HepG2 (cell line): ENCODE measurements around the gene OTOP2. TPM values are rescaled to one million over a fixed set of nuclear protein-coding genes. Genes with fewer than 3 reads are reported as not detected.

Experiments used
- ATAC-seq: fragments of 200-7000 bp; cut with Tn5 transposase; 3 replicates; pipeline ENCODE4 v1.9.1; 2020; ENCODE audit warnings: mild to moderate bottlenecking, moderate library complexity
- BruUV-seq: library from RNA; stranded (reverse); fragments of 400-500 nt; replicated peaks from 2 replicates; lab custom pipeline; 2021; lab: Mats Ljungman, UMichigan
- CTCF ChIA-PET: fragments of 300-600 bp; formaldehyde crosslinking; extraction: SDS; loops from one replicate; lab custom pipeline; 2021; ENCODE audit warnings: low total read pairs, inconsistent platforms, low intra/inter-chr PET ratio; lab: Yijun Ruan, JAX
- POLR2A ChIA-PET: fragments of 350-600 bp; sonication (Branson Sonifier 250); formaldehyde crosslinking; loops from one replicate; lab custom pipeline; 2020; ENCODE audit warnings: antibody characterized with exemption, inconsistent platforms; lab: Yijun Ruan, JAX
- DNase-seq: peaks from one replicate; pipeline ENCODE4 v3.0.0-alpha.2; 2015; ENCODE audit warnings: low spot score
- FAIRE-seq: peaks from 3 replicates; lab custom pipeline; 2011; peaks lifted over from hg19 to GRCh38; lab: Jason Lieb, UNC
- H2AFZ ChIP-seq: one replicate; pipeline ENCODE4 v1.6.1; 2011; ENCODE audit warnings: low read length, inconsistent platforms
- H3K27ac ChIP-seq: fragments of 300-600 bp; 3 replicates; pipeline ENCODE4 v1.8.0; 2011; ENCODE audit warnings: mixed run types, mild to moderate bottlenecking, mixed read lengths, low read length, inconsistent platforms; ENCODE audit not compliant: insufficient read depth; ENCODE audit errors: extremely low read length
- H3K27me3 ChIP-seq, 2 experiments: fragments of 200-600 bp in 1 of 2; 2 replicates in 1 of 2; 3 replicates in 1 of 2; pipeline versions ENCODE4 v1.6.0 to v1.8.0; 2011; ENCODE audit warnings: low read length in 2 of 2, mild to moderate bottlenecking in 2 of 2, moderate library complexity in 2 of 2, inconsistent platforms in 1 of 2; ENCODE audit not compliant: insufficient read depth in 2 of 2, control insufficient read depth in 1 of 2
- H3K36me3 ChIP-seq, 2 experiments: fragments of 200-600 bp in 1 of 2; replicated peaks in 1 of 2; 2 replicates in 1 of 2; 3 replicates in 1 of 2; pipeline versions ENCODE4 v1.5.1 to v1.8.0; 2011; ENCODE audit warnings: low read length in 2 of 2, inconsistent platforms in 1 of 2; ENCODE audit not compliant: insufficient read depth in 2 of 2, control insufficient read depth in 1 of 2
- H3K4me1 ChIP-seq: 2 replicates; pipeline ENCODE4 v1.5.1; 2012; ENCODE audit warnings: low read length, inconsistent platforms; ENCODE audit not compliant: insufficient read depth
- H3K4me2 ChIP-seq: 2 replicates; pipeline ENCODE4 v1.6.0; 2011; ENCODE audit warnings: low read depth, low read length, inconsistent platforms
- H3K4me3 ChIP-seq, 3 experiments: fragments of 200-600 bp in 1 of 3; sonication (generic), shearing (Covaris generic) in 1 of 3; replicated peaks in 1 of 3; 2 replicates each; pipeline ENCODE4 v1.5.1; 2011 to 2016; ENCODE audit warnings: low read length in 3 of 3, inconsistent platforms in 2 of 3, low read depth in 2 of 3, mild to moderate bottlenecking in 2 of 3, control low read depth in 1 of 3, mixed read lengths in 1 of 3; ENCODE audit not compliant: insufficient read depth in 1 of 3
- H3K79me2 ChIP-seq: one replicate; pipeline ENCODE4 v1.6.1; 2011; ENCODE audit warnings: low read length, inconsistent platforms; ENCODE audit not compliant: insufficient read depth
- H3K9ac ChIP-seq: 2 replicates; pipeline ENCODE4 v1.6.0; 2011; ENCODE audit warnings: mild to moderate bottlenecking, low read depth, low read length, inconsistent platforms; ENCODE audit not compliant: insufficient read depth
- H3K9me3 ChIP-seq: 2 replicates; pipeline ENCODE4 v1.5.1; 2012; ENCODE audit warnings: mild to moderate bottlenecking, low read length
- H4K20me1 ChIP-seq: 2 replicates; pipeline ENCODE4 v1.6.0; 2011; ENCODE audit warnings: inconsistent platforms, mild to moderate bottlenecking, low read length, moderate library complexity; ENCODE audit not compliant: insufficient read depth
- AKAP8 ChIP-seq: sonication (generic); formaldehyde crosslinking; IDR thresholded peaks from 2 replicates; pipeline ENCODE4 v1.5.1; 2020; ENCODE audit warnings: mild to moderate bottlenecking, missing genetic modification reagents
- BCL6 ChIP-seq: IDR thresholded peaks from 2 replicates; pipeline ENCODE4 v1.6.1; 2016; ENCODE audit warnings: missing genetic modification reagents, missing compliant biosample characterization
- DMTF1 ChIP-seq: sonication (generic); formaldehyde crosslinking; IDR thresholded peaks from 2 replicates; pipeline ENCODE4 v1.4.0; 2020; ENCODE audit warnings: mild to moderate bottlenecking, missing genetic modification reagents
- HNF4G ChIP-seq, 2 experiments: sonication (generic) in 1 of 2; formaldehyde crosslinking in 1 of 2; IDR thresholded peaks; 2 replicates each; pipeline versions ENCODE4 v1.4.0 to v1.6.1; 2011 to 2020; ENCODE audit warnings: borderline replicate concordance in 2 of 2, low read depth in 2 of 2, mild to moderate bottlenecking in 2 of 2, low read length in 1 of 2, missing genetic modification reagents in 1 of 2, moderate library complexity in 1 of 2
- HOXA3 ChIP-seq: sonication (generic); formaldehyde crosslinking; IDR thresholded peaks from 2 replicates; pipeline ENCODE4 v1.5.0; 2020; ENCODE audit warnings: missing genetic modification reagents
- MXI1 ChIP-seq: IDR thresholded peaks from 3 replicates; pipeline ENCODE4 v1.6.1; 2012; ENCODE audit warnings: low read depth, low read length, inconsistent platforms, borderline replicate concordance
- RAD51 ChIP-seq: fragments of 450-650 bp; IDR thresholded peaks from 2 replicates; pipeline ENCODE4 v1.6.1; 2016; ENCODE audit warnings: borderline replicate concordance
- ZFP82 ChIP-seq: sonication (generic); formaldehyde crosslinking; IDR thresholded peaks from 2 replicates; pipeline ENCODE4 v1.5.1; 2020; ENCODE audit warnings: mild to moderate bottlenecking, missing genetic modification reagents, borderline replicate concordance
- ZNF772 ChIP-seq: sonication (generic); formaldehyde crosslinking; IDR thresholded peaks from 2 replicates; pipeline ENCODE4 v1.5.0; 2020; ENCODE audit warnings: mild to moderate bottlenecking, missing genetic modification reagents
- WGBS: methylation state at CpG from one replicate; pipeline ENCODE4 v1.1.6; 2017; ENCODE audit warnings: low lambda C conversion rate; 5-methylcytosine and 5-hydroxymethylcytosine counted together
- in situ Hi-C: cut with HindIII; loops from 2 replicates; pipeline ENCODE4 v1.10.0; 2017; ENCODE audit warnings: low pct_unique_long_range_greater_than_20kb; ENCODE audit not compliant: extremely low pct_ligation_motif_present
- intact Hi-C: fragments of 100-400 bp; cut with micrococcal nuclease; formaldehyde crosslinking; loops from one replicate; pipeline ENCODE4 v1.10.0; 2022; ENCODE audit not compliant: unreplicated experiment
- polyA plus RNA-seq, 8 experiments: library from polyadenylated mRNA; depleted of rRNA in 3 of 8; stranded (reverse) in 7 of 8; unstranded in 1 of 8; fragments of >200 nt; fragmentation: Illumina TruSeq in 4 of 8; extraction: Trizol in 4 of 8; gene quantifications; 2 replicates each; pipeline versions ENCODE4 v1.2.1 to v1.2.3, GENCODE V29; 2011 to 2016; ENCODE audit warnings: low read depth in 4 of 8, missing spikeins in 1 of 8, mixed read lengths in 1 of 8; ENCODE audit not compliant: insufficient read depth in 1 of 8
- total RNA-seq, 5 experiments: library from RNA; depleted of rRNA; stranded (reverse); fragments of >200 nt; fragmentation: Illumina TruSeq; extraction: Trizol; gene quantifications; 2 replicates each; pipeline ENCODE4 v1.2.3, GENCODE V29; 2016; ENCODE audit warnings: low read depth in 1 of 5
- TF ChIP-seq, protein P1 (sequence below): sonication (generic); formaldehyde crosslinking; IDR thresholded peaks from 2 replicates; pipeline ENCODE4 v1.5.1; 2020; ENCODE audit warnings: mild to moderate bottlenecking, missing genetic modification reagents, moderate library complexity

OTOP2 gene
- total and polyA plus RNA-seq, 2 of the 13 experiments (the other 11 are each of a cell fraction or from before 2014, with no cell fraction given): not detected

DNA sequence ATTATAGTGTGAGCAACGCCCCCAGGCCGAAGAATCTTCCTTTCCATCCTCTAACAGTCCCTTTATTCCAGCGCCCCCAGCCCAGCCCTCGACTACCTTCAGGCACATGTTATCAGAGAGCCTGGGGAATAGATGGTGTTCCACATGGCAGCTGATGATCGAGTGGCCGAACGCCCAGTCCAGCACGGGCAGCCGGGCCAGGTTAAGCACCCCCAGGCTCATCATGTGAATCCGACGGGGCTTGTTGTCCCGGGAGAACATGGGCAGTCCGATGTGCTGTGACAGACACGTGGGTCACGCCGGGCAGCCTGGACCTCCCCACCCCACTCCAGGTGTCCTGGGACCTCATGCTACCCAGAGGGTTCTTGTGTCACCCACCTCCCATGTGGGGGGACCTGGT is 44.8 kb upstream of the OTOP2 start:
- ChIA-PET CTCF (no interaction called here), POLR2A (no interaction called here)
- TF ChIP-seq, protein P1, sequence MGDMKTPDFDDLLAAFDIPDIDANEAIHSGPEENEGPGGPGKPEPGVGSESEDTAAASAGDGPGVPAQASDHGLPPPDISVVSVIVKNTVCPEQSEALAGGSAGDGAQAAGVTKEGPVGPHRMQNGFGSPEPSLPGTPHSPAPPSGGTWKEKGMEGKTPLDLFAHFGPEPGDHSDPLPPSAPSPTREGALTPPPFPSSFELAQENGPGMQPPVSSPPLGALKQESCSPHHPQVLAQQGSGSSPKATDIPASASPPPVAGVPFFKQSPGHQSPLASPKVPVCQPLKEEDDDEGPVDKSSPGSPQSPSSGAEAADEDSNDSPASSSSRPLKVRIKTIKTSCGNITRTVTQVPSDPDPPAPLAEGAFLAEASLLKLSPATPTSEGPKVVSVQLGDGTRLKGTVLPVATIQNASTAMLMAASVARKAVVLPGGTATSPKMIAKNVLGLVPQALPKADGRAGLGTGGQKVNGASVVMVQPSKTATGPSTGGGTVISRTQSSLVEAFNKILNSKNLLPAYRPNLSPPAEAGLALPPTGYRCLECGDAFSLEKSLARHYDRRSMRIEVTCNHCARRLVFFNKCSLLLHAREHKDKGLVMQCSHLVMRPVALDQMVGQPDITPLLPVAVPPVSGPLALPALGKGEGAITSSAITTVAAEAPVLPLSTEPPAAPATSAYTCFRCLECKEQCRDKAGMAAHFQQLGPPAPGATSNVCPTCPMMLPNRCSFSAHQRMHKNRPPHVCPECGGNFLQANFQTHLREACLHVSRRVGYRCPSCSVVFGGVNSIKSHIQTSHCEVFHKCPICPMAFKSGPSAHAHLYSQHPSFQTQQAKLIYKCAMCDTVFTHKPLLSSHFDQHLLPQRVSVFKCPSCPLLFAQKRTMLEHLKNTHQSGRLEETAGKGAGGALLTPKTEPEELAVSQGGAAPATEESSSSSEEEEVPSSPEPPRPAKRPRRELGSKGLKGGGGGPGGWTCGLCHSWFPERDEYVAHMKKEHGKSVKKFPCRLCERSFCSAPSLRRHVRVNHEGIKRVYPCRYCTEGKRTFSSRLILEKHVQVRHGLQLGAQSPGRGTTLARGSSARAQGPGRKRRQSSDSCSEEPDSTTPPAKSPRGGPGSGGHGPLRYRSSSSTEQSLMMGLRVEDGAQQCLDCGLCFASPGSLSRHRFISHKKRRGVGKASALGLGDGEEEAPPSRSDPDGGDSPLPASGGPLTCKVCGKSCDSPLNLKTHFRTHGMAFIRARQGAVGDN (CRISPR knock-in tag): peak; percentile 16; the same call in 1 of the 2 replicates
- no peak for TF ChIP-seq HNF4G (IDR thresholded peaks at IDR 0.05; ENCODE audit: borderline replicate concordance, low read depth, low read length)
- no peak for TF ChIP-seq HNF4G (CRISPR knock-in tag; IDR thresholded peaks at IDR 0.05; ENCODE audit: borderline replicate concordance, low read depth)
- DNase-seq (no peak), ATAC-seq (no peak), FAIRE-seq (no peak)
- no peaks in the 10 kb centered on the region for H3K79me2 ChIP-seq
- intact Hi-C loops: no loop called here
- in situ Hi-C loops: no loop called here
- H3K27me3 ChIP-seq: peaks cover 11 to 55% of the 10 kb centered on the region in 2 experiments; a peak in 4 of 5 replicates
- peaks cover 44% of the 10 kb centered on the region for H3K4me1 ChIP-seq
- H4K20me1 ChIP-seq: no peaks in the 10 kb centered on the region
- H2AFZ ChIP-seq: no peak overlapping the region
- no peak overlapping the region for H3K4me2 ChIP-seq
- WGBS: 41% methylated on average over 9 of the region's 16 CpGs
- H3K27ac ChIP-seq: no peak overlapping the region
- no peak overlapping the region for H3K9ac ChIP-seq
- no TSS peak for BruUV-seq
- no peaks in the 10 kb centered on the region for H3K36me3 ChIP-seq
- H3K9me3 ChIP-seq: no peaks in the 10 kb centered on the region
- no peak overlapping the region for H3K4me3 ChIP-seq

DNA sequence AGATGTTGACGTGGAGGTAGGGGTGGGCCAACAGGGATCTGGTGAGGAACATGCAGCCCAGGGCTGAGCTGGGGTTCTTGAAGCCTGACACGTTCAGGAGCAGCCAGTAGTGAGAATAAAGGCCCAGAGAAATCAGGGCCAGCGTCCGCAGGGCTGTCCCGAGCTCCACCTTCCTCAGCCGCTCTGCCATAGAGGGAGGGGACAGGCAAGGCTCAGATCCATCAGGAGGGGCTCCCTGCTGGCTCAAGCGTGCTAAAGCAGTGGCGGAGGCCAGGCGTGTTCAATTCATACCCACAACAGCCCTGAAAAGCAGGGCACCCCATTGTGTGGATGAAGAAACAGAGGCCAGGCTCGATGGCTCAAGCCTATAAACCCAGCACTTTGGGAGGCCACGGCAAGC is 43.0 kb upstream of the OTOP2 start:
- Histone ChIP-seq H3K9ac (no peak overlapping the region), H3K9me3 (no peaks in the 10 kb centered on the region), H3K36me3 (no peaks in the 10 kb centered on the region), H3K4me2 (no peak overlapping the region), H4K20me1 (no peaks in the 10 kb centered on the region), H3K4me3 (no peak overlapping the region), H3K27me3 (peaks cover 13 to 58% of the 10 kb centered on the region in 2 experiments; a peak in 4 of 5 replicates), H3K79me2 (no peaks in the 10 kb centered on the region), H3K27ac (no peak overlapping the region), H3K4me1 (peaks cover 28% of the 10 kb centered on the region), H2AFZ (no peak overlapping the region)
- in situ Hi-C loops (no loop called here), intact Hi-C loops (no loop called here)
- no TSS peak for BruUV-seq
- WGBS: 26% methylated on average over 11 of the region's 11 CpGs
- no peak for FAIRE-seq
- ChIA-PET CTCF (no interaction called here), POLR2A (interaction anchor here (2.8 kb wide), 1 partner anchor 8 kb away, joined by 17 read pairs; the partner anchor contains the start of gene FDXR)
- peak; percentile 16; the same call in 2 of the 3 replicates for ATAC-seq
- DNase-seq: no peak
- no peak for TF ChIP-seq MXI1
- no peak for TF ChIP-seq RAD51
- no peak for TF ChIP-seq HOXA3 (CRISPR knock-in tag)
- TF ChIP-seq DMTF1 (CRISPR knock-in tag): no peak
- no peak for TF ChIP-seq ZFP82 (CRISPR knock-in tag)
- TF ChIP-seq BCL6 (CRISPR knock-in tag): no peak
- TF ChIP-seq AKAP8 (CRISPR knock-in tag): no peak
- no peak for TF ChIP-seq ZNF772
